ENCODE measurements around the gene TRAF7.

DNA sequence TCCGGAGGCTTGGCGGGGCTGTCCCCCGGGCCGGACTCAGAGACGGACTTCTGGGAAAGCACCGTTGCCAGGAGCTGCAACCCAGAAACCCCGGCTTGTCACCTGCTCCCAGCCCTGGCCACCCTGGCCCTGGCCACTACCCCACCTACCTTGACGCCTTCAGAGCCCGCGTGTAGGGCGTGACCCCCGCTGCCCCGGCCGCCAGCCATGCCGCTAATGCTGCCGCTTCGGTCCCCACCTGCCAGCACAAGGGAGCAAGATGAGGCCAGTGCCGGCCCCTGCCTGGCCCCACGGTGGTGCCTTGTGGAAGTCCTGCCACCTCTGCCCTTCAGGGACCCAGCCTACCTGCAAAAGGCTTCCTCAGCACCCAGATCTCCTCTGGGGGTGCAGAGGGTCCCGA lies 29.4 kb downstream of the TRAF7 start:
- TF ChIP-seq, protein P1, sequence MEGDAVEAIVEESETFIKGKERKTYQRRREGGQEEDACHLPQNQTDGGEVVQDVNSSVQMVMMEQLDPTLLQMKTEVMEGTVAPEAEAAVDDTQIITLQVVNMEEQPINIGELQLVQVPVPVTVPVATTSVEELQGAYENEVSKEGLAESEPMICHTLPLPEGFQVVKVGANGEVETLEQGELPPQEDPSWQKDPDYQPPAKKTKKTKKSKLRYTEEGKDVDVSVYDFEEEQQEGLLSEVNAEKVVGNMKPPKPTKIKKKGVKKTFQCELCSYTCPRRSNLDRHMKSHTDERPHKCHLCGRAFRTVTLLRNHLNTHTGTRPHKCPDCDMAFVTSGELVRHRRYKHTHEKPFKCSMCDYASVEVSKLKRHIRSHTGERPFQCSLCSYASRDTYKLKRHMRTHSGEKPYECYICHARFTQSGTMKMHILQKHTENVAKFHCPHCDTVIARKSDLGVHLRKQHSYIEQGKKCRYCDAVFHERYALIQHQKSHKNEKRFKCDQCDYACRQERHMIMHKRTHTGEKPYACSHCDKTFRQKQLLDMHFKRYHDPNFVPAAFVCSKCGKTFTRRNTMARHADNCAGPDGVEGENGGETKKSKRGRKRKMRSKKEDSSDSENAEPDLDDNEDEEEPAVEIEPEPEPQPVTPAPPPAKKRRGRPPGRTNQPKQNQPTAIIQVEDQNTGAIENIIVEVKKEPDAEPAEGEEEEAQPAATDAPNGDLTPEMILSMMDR (conservative IDR thresholded peaks at IDR 0.05; ENCODE audit: low read length): no peak
- TF ChIP-seq EZH2phosphoT487 (IDR thresholded peaks at IDR 0.05; ENCODE audit: borderline replicate concordance): no peak
